GM19351 (cell line): ENCODE measurements around the gene GRIA4.
A peak's percentile ranks its signal among the peaks of the same experiment; 100 is the strongest.
"Not testable (repeated sequence)": the region's sequence is repeated elsewhere in the genome, so short reads cannot be mapped to it uniquely, and the experiment has no call there.

Experiments used
- ATAC-seq: cut with Tn5 transposase; IDR thresholded peaks from one replicate; pipeline ENCODE4 v1.9.1; 2021; ENCODE audit warnings: mild to moderate bottlenecking, moderate library complexity; ENCODE audit not compliant: unreplicated experiment

Gene GRIA4

DNA sequence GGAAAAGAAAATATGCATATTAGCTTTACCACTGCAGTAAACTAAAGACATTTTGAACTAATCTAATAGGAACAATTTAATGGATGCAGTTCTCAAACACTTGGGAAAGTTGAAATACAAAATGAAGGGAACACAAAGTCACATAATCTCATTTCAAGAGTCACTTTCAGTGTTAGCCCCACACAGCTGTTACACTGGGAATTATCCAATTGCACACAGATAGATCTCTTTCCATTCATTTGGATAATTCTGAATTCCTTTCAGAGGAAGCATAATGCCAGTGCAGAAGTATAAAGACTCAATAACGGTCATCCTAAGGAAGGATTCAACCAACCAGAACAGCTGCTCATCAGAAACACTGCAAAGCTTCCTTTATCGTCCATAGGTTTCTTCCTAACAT is 173.3 kb downstream of the GRIA4 start:
- ATAC-seq, result no peak

- not testable (repeated sequence) for ATAC-seq
These were observed 176.0 kb downstream of the GRIA4 start for GRCh38 chr11:105785850-105786249.

DNA sequence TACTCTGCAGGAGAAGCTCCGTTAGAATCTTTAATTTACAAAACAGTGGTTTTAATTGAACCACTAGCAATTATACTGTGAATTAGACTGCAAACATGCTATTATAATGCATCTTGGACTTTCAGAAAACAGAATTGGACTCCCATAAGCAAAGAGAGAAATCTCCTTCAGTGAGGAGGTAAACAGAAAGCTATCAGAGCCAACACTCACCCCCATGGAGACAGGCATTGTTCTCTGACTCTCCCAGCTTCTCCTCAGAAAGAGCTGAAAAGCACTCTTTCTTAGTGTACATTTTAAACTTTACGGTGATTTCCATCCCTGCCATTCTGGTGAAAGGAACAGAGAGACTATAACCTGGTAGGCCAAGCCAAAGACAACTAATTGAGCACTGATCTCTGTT is 176.9 kb downstream of the GRIA4 start:
- no peak for ATAC-seq

- no peak for ATAC-seq
These were observed 179.9 kb downstream of the GRIA4 start for GRCh38 chr11:105789579-105790420.

DNA sequence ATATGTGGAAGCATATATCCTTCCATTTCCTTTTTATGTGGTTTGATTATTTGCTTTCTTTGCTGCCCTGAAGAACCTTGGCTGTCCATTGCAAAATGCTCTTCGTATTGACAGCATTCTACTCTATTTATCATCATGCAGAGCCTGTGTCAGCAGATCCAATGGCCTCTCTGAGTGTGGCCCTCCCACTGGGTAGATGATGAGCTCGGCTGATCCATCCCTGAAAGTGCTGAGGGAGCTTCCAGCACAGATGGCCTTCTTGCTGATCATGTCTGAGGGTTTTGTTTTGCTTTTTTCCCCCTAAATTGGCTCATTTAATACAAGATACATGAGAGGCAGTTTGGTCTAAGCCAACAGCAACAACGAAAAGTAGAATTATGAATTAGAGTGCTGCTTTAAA is 181.0 kb downstream of the GRIA4 start:
- no peak for ATAC-seq

DNA sequence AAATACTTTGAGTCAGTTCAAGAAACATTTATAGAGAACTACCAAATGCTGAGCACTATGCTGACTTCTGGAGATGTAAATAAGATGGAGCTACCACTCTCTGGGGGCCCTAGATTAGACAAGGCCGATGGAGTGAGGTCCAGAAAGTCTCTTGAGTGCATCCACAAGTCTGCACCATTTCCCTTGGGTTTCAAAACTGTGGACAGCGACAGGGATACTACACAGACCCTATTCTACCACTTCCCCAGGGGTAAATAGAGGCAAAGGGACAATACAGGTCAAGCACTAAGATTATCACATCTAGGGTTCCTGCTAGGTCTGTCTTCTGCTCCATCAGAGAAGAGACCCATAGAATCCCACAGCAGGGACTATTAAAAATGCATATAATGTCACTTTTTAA is 183.2 kb downstream of the GRIA4 start:
- no peak for ATAC-seq

- ATAC-seq, result no peak
These were observed 189.4 kb downstream of the GRIA4 start for GRCh38 chr11:105799263-105799662.

DNA sequence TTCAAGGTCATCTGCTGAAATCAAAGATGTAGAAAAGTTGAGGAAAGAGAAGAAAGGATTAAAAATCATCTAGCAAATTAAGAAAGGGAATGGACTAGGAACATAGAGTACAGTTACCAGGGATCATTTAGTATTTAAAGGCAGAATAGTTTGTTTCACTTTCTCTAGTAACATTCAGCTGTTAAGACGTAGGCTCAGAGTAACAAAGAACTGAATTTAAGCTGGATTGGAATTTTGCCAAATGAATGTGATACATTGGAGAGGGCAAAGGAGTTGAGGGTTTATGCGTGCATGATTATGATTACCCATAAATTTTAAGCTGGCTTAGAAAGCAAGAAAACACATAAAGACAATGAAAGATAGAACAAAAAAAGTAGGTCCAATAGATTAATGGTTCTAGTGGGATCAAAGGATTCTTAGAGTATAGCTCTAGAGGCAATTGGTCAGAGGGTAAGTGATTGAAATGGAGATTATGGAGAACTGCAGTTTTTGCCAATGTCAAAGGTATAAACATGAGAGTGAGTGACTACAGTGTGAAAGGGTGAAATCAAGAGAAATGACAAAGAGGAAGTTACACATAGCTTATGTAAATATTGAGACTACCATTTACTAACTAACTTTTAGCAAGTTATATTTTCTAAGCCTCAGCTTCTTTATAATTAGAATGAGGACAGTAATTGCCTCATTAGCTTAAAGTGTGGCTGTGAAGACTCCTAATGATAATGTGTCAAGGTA is 190.0 kb downstream of the GRIA4 start:
- no peak for ATAC-seq

- no peak for ATAC-seq
These were observed 192.5 kb downstream of the GRIA4 start for GRCh38 chr11:105802390-105802789.

DNA sequence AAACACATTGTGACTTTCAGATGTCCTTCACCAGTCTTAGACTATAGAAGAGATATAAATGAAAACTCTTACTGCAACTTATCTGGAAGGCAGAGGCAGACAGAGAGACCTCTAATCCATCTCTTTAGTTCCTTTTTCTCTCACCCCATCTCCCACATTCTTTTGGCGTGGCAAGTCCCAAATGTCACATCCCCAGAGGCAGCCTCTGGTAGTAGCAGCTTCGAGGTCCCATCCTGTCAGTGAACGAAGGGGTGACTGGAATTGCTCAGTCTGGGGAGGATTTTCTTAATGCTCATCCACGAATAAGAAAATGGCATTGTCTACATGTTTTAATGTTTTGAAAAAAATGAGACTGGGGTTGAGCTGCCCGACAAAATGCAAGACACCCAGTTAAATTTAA is 201.4 kb downstream of the GRIA4 start:
- no peak for ATAC-seq

DNA sequence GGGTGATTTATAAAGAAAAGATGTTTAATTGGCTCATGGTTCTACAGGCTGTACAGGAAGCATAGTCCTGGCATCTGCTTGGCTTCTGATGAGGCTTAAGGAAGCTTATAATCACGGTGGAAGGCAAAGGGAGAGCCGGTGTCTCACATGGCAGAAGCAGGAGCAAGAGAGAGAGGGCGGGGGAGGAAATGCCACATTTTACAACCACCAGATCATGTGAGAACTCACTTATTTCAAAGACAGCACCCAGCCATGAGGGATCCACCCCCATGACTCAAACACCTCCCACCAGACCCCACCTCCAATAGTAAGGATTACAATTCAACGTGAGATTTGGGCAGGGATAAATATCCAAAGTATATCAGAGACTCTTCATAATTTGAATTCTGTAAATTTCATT is 211.5 kb downstream of the GRIA4 start:
- no peak for ATAC-seq

DNA sequence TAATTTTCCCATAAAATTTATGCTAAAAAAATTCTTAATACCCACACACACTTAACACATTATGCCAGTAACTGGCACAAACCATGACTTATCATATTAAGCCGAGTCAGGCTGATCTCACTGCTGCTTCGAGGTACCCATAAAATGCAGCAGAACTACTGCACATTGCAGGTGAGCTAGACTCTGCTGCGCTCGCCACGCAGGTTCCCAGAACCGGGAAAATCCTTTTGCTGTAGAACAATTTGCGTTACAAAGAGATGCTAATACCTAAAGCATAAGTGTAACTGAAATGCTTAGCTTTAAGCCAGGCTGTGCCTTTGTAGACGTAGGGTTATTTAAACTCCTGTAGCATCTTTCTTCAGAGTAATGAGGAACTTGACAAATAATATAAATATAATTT is 211.9 kb downstream of the GRIA4 start:
- no peak for ATAC-seq

- ATAC-seq, result no peak
These were observed 213.7 kb downstream of the GRIA4 start for GRCh38 chr11:105823495-105824033.

DNA sequence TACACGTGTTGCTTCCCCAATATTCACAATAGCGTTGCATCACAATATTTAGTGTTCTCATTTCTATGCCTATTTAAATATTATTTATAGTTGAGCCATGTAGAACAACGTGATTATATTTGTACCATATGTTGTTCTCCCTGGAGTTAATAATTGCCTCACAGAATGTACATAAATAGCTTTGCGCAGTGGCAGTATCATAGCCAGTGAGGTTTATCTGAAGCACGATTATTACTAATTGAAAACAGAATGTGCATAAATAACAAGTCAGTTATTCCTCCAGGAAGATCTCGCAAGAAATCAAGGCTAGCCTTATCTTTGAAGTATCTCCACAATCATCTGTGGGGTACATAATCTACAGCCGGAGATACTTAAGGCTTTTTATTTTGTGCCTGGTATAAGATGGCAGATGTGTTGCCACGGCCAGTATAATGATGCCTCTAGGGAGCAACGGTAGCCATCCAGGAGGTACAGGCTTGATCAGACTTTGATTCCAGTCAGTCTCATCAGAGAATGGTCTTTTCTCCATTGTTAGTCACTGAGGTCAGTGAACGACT is 214.7 kb downstream of the GRIA4 start:
- no peak for ATAC-seq

DNA sequence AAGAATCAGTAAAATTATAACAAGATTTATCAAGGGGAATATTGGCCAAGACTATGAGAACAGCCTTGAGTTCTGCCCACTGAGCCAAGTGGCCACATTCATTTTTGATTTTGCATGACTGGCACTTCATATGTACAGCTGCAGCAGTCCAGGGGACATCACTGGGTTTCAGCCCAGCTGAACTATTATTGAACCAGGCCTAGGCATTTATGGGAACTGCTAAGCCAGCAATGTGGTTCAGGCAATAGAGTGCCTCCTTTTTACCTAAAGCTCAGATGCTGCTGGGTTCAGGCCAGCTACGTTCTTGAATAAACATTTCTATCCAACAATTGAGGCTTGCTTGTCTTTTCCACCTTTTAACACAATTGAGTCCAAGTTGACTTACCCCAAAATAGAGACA is 215.3 kb downstream of the GRIA4 start:
- no peak for ATAC-seq

- ATAC-seq, result no peak
These were observed 218.0 kb downstream of the GRIA4 start for GRCh38 chr11:105827906-105828305.

DNA sequence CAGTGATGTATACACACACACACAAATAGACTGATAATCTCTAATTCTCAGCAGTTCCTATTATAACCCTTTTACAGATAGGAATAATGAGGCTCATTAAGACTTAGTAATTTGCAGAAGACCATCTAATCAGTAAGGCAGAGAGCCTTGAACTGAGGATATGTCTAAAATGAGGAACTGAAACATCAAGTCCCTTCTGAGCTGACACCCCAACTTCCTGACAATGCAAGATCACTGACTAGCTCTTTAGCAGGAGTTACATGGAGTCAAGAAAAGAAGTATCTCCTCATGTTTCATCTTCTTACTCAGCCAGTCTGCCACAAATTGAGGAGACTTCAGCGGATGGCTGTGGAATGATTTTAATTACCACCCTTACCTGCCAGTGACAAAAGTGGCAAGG is 219.2 kb downstream of the GRIA4 start:
- ATAC-seq, result peak; percentile 99

DNA sequence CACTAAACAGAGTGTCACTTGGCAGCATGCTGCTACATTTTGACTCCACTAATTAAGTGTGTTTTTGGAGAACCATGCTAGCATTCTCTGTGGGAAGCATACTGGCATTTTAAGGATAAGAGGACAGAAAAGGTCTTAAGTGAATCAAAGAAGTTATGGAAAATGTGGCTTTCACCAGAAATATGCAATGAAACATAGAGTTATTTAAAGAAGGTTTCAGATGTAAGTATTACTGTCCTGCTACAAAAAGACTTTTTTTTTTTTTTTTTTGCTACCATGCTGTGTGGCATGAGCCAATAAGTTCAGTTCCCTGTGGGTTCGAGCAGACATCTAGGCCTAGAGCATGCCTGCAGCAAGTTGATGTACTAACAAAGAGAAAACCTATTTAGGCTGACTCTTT is 224.6 kb downstream of the GRIA4 start:
- no peak for ATAC-seq

- ATAC-seq, result peak; percentile 75
These were observed 229.0 kb downstream of the GRIA4 start for GRCh38 chr11:105838668-105839384.

DNA sequence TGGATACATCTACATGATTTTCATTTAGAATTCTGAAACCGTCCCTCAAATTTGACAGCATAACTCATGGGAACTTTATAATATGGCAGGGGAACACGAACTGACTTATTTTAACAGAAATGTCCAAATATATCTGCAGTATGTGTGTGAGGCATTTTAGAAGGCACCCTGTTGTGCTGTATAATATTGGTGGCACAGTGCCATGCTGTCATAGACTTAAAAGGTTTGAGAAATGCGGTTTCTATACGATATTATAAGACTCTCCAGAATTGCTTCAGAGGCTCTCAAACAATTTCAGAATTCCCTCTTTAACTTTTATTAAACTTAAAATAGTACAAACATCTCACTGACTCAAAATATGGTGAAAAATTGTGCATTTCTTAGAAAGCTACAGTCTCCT is 230.5 kb downstream of the GRIA4 start:
- ATAC-seq, result no peak

DNA sequence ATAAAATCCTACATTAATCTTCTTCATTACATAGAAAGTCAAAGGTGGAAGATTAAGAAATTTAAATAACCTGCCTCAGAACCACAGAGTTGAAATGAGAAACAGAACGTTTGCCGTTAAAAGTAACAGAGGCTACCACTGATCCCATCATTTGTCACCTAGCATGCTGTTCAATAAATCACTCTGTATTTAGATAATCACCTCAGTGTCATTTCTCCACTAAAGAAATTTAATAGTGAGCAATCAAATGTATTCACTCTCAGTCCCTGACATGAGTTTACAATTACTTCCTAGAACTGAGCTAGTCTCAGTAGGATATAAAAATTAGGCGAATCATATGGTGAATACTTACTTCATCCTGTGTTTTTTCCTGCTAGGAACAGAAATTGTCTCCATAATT is 242.5 kb downstream of the GRIA4 start:
- ATAC-seq, result no peak
